K562 (cell line): ENCODE measurements around the gene FAM184B. TPM values are rescaled to one million over a fixed set of nuclear protein-coding genes. Genes with fewer than 3 reads are reported as not detected.

Source experiments
- ATAC-seq: fragments of 200-7000 bp; cut with Tn5 transposase; 3 replicates; pipeline ENCODE4 v1.9.1; 2020; ENCODE audit warnings: moderate library complexity
- BruUV-seq: library from RNA; stranded (reverse); fragments of 400-500 nt; replicated peaks from 2 replicates; lab custom pipeline; 2021; lab: Mats Ljungman, UMichigan
- CTCF ChIA-PET: fragments of 300-600 bp; formaldehyde crosslinking; extraction: SDS; loops from one replicate; lab custom pipeline; 2021; ENCODE audit warnings: low intra/inter-chr PET ratio; lab: Yijun Ruan, JAX
- POLR2A ChIA-PET: fragments of 300-600, 350-650 bp; sonication (Branson Sonifier 250); formaldehyde crosslinking; extraction: SDS; loops from one replicate; lab custom pipeline; 2021; ENCODE audit warnings: antibody characterized with exemption, inconsistent platforms; lab: Yijun Ruan, JAX
- DNase-seq, 4 experiments: peaks; one replicate each; pipeline versions ENCODE4 v3.0.0 to v3.0.0-alpha.2; 2011 to 2018; ENCODE audit warnings: low spot score in 3 of 4, mixed read lengths in 3 of 4; ENCODE audit errors: extremely low read depth in 1 of 4
- FAIRE-seq: peaks from 2 replicates; lab custom pipeline; 2011; peaks lifted over from hg19 to GRCh38; lab: Jason Lieb, UNC
- H2AFZ ChIP-seq: 2 replicates; pipeline ENCODE4 v1.6.0; 2011; ENCODE audit warnings: low read depth, low read length, control low read depth, inconsistent platforms
- H3K27ac ChIP-seq: fragments of 200-600 bp; 3 replicates; pipeline ENCODE4 v1.8.0; 2011; ENCODE audit warnings: low read depth, mild to moderate bottlenecking, control low read depth, inconsistent platforms, low read length, moderate library complexity, mixed read lengths; ENCODE audit errors: extremely low read depth
- H3K27me3 ChIP-seq, 2 experiments: fragments of 300-600 bp in 1 of 2; 2 replicates in 1 of 2; 3 replicates in 1 of 2; pipeline versions ENCODE4 v1.6.0 to v1.8.0; 2011; ENCODE audit warnings: inconsistent platforms in 2 of 2, low read length in 2 of 2, mild to moderate bottlenecking in 1 of 2, mixed read lengths in 1 of 2, moderate library complexity in 1 of 2; ENCODE audit not compliant: control insufficient read depth in 2 of 2, insufficient read depth in 2 of 2
- H3K36me3 ChIP-seq: fragments of 300-600 bp; 3 replicates; pipeline ENCODE4 v1.8.0; 2011; ENCODE audit warnings: mild to moderate bottlenecking, low read length, inconsistent platforms; ENCODE audit not compliant: control insufficient read depth, insufficient read depth
- H3K4me1 ChIP-seq, 2 experiments: fragments of 200-600 bp in 1 of 2; replicated peaks in 1 of 2; 2 replicates in 1 of 2; 3 replicates in 1 of 2; pipeline versions ENCODE4 v1.5.1 to v1.8.0; 2011; ENCODE audit warnings: inconsistent platforms in 2 of 2, low read length in 2 of 2, mild to moderate bottlenecking in 1 of 2, mixed read lengths in 1 of 2, moderate library complexity in 1 of 2; ENCODE audit not compliant: control insufficient read depth in 2 of 2, insufficient read depth in 2 of 2
- H3K4me2 ChIP-seq: 2 replicates; pipeline ENCODE4 v1.6.1; 2011; ENCODE audit warnings: low read length, control low read depth, inconsistent platforms, mixed read lengths; ENCODE audit not compliant: insufficient read depth
- H3K4me3 ChIP-seq: fragments of 200-600 bp; sonication (generic), shearing (Covaris generic); 2 replicates; pipeline ENCODE4 v1.5.1; 2016; ENCODE audit warnings: control low read depth, inconsistent platforms
- H3K79me2 ChIP-seq: fragments of 200-600 bp; 3 replicates; pipeline ENCODE4 v1.8.0; 2011; ENCODE audit warnings: low read length, inconsistent platforms; ENCODE audit not compliant: control insufficient read depth, insufficient read depth
- H3K9ac ChIP-seq, 2 experiments: 2 replicates each; pipeline versions ENCODE4 v1.6.0 to v1.6.1; 2011; ENCODE audit warnings: low read depth in 2 of 2, low read length in 2 of 2, control low read depth in 1 of 2, inconsistent platforms in 1 of 2, mild to moderate bottlenecking in 1 of 2, mixed read lengths in 1 of 2; ENCODE audit not compliant: insufficient read depth in 1 of 2
- H3K9me1 ChIP-seq: one replicate; pipeline ENCODE4 v1.6.0; 2011; ENCODE audit warnings: inconsistent platforms, mild to moderate bottlenecking, low read length, moderate library complexity; ENCODE audit not compliant: control insufficient read depth, insufficient read depth
- H3K9me3 ChIP-seq: replicated peaks from 2 replicates; pipeline ENCODE4 v1.5.1; 2011; ENCODE audit warnings: low read depth, low read length, inconsistent platforms; ENCODE audit not compliant: control insufficient read depth, insufficient read depth
- H4K20me1 ChIP-seq: replicated peaks from 2 replicates; pipeline ENCODE4 v1.6.1; 2011; ENCODE audit warnings: low read length, inconsistent platforms, mixed read lengths; ENCODE audit not compliant: control insufficient read depth, insufficient read depth
- BDP1 ChIP-seq: IDR thresholded peaks from 3 replicates; pipeline ENCODE4 v1.6.1; 2011; ENCODE audit not compliant: insufficient read length, insufficient read depth
- CHCHD3 ChIP-seq: fragments of 250-450 bp; sonication (Bioruptor Pico); IDR thresholded peaks from 2 replicates; pipeline ENCODE4 v2.1.2; 2022; ENCODE audit warnings: mild to moderate bottlenecking
- RAD21 ChIP-seq, 2 experiments: fragments of 250-450 bp in 1 of 2; fragments of 450-650 bp in 1 of 2; sonication (Bioruptor Pico) in 1 of 2; formaldehyde crosslinking in 1 of 2; IDR thresholded peaks in 1 of 2; conservative IDR thresholded peaks in 1 of 2; 2 replicates each; pipeline versions ENCODE4 v1.4.0 to v1.8.0; 2020 to 2022; ENCODE audit warnings: mild to moderate bottlenecking in 2 of 2, moderate library complexity in 1 of 2
- RERE ChIP-seq: sonication (generic); formaldehyde crosslinking; IDR thresholded peaks from 2 replicates; pipeline ENCODE4 v1.8.0; 2023; ENCODE audit warnings: missing genetic modification reagents, mild to moderate bottlenecking, borderline replicate concordance
- SMAD3 ChIP-seq: fragments of 450-650 bp; formaldehyde crosslinking; conservative IDR thresholded peaks from 2 replicates; pipeline ENCODE4 v1.4.0; 2020; ENCODE audit warnings: mild to moderate bottlenecking
- ZNF511 ChIP-seq: sonication (generic); formaldehyde crosslinking; IDR thresholded peaks from 2 replicates; pipeline ENCODE4 v1.8.0; 2022; ENCODE audit warnings: mild to moderate bottlenecking, missing genetic modification reagents
- WGBS: fragments of 100-300 bp; shearing (Covaris generic); methylation state at CpG from one replicate; pipeline ENCODE4 v1.1.6; 2016; ENCODE audit warnings: low coverage, mixed read lengths; ENCODE audit not compliant: insufficient coverage; ENCODE audit errors: missing lambda C conversion rate; 5-methylcytosine and 5-hydroxymethylcytosine counted together
- in situ Hi-C: fragments of 300-500 bp; cut with MboI; formaldehyde crosslinking; loops from 4 replicates; pipeline ENCODE4 v1.15.0; 2018; ENCODE audit warnings: inconsistent platforms, mixed read lengths
- intact Hi-C: fragments of 100-400 bp; cut with micrococcal nuclease; formaldehyde crosslinking; loops from 2 replicates; pipeline ENCODE4 v1.14.2; 2022
- polyA plus RNA-seq, 8 experiments: library from polyadenylated mRNA; depleted of rRNA in 4 of 8; stranded (reverse) in 5 of 8; unstranded in 3 of 8; fragments of >200 nt; fragmentation: Nextera tagmentation in 2 of 8; fragmentation: Illumina TruSeq in 1 of 8; extraction: Ambion mirVana in 2 of 8; extraction: Trizol in 1 of 8; gene quantifications; 2 replicates each; pipeline versions ENCODE4 v1.2.1 to v1.2.3, GENCODE V29; 2011 to 2014; ENCODE audit warnings: inconsistent platforms in 1 of 8, missing spikeins in 1 of 8
- total RNA-seq, 7 experiments: library from RNA; depleted of rRNA in 6 of 7; stranded (reverse); fragments of >200 nt in 6 of 7; fragmentation: Illumina TruSeq in 2 of 7; extraction: Trizol in 2 of 7; gene quantifications; 2 replicates each; pipeline versions ENCODE4 v1.2.1 to v1.2.3, GENCODE V29; 2011 to 2021; ENCODE audit warnings: low replicate concordance in 1 of 7

FAM184B gene
- total and polyA plus RNA-seq, 9 of the 15 experiments (the other 6 are each of a cell fraction or from before 2014, with no cell fraction given), result not detected

GRCh38 chr4:17823871-17824669 is 42.6 kb upstream of the FAM184B start:
- ATAC-seq (no peak), FAIRE-seq (no peak), DNase-seq (no peak)
- no peaks in the 10 kb centered on the region for H3K4me1 ChIP-seq
- no TSS peak for BruUV-seq
- H3K9me3 ChIP-seq, result no peaks in the 10 kb centered on the region
- H3K79me2 ChIP-seq, result peaks cover 17% of the 10 kb centered on the region; the same call in 2 of the 3 replicates
- no peaks in the 10 kb centered on the region for H3K9me1 ChIP-seq
- intact Hi-C loops (no loop called here), in situ Hi-C loops (no loop called here)
- no peak overlapping the region for H3K9ac ChIP-seq
- no peak overlapping the region for H2AFZ ChIP-seq
- H3K27ac ChIP-seq, result no peak overlapping the region
- no peaks in the 10 kb centered on the region for H3K27me3 ChIP-seq
- H4K20me1 ChIP-seq, result no peaks in the 10 kb centered on the region
- CTCF ChIA-PET, result no interaction called here
- TF ChIP-seq SMAD3 (CRISPR knock-in tag) (no peak), BDP1 (no peak), ZNF511 (no peak), CHCHD3 (CRISPR knock-in tag) (no peak)
- TF ChIP-seq, all 486 proteins: peak for 0
- POLR2A ChIA-PET, result no interaction called here
- H3K36me3 ChIP-seq, result peaks cover 80% of the 10 kb centered on the region
- H3K4me3 ChIP-seq, result no peak overlapping the region
- no peak overlapping the region for H3K4me2 ChIP-seq
- 61% methylated on average over 1 of the region's 1 CpG for WGBS

GRCh38 chr4:17817027-17817426 is 35.6 kb upstream of the FAM184B start:
- peak; percentile 72 for ATAC-seq
- H4K20me1 ChIP-seq, result no peaks in the 10 kb centered on the region
- DNase-seq, result peak in 1 of 4 experiments; percentile 14
- H3K9me1 ChIP-seq, result no peaks in the 10 kb centered on the region
- peaks cover 76% of the 10 kb centered on the region for H3K36me3 ChIP-seq
- H3K4me2 ChIP-seq, result no peak overlapping the region
- H3K79me2 ChIP-seq, result peaks cover 74% of the 10 kb centered on the region
- no peaks in the 10 kb centered on the region; a peak in 1 of 5 replicates for H3K4me1 ChIP-seq
- intact Hi-C loops (no loop called here), in situ Hi-C loops (no loop called here)
- POLR2A ChIA-PET, result interaction anchor here (0.8 to 0.9 kb wide), 2 partner anchors 18 to 23 kb away, joined by 3 read pairs; no protein-coding TSS in a partner anchor
- H2AFZ ChIP-seq, result no peak overlapping the region
- H3K9ac ChIP-seq, result no peak overlapping the region
- H3K27ac ChIP-seq, result no peak overlapping the region
- H3K27me3 ChIP-seq, result no peaks in the 10 kb centered on the region
- no peak overlapping the region for H3K4me3 ChIP-seq
- 91% methylated on average over 4 of the region's 5 CpGs for WGBS
- no TSS peak for BruUV-seq
- CTCF ChIA-PET, result no interaction called here
- FAIRE-seq, result no peak
- H3K9me3 ChIP-seq, result no peaks in the 10 kb centered on the region
- peak; percentile 31 to 46; a peak in 2 of 4 replicates for TF ChIP-seq RAD21 (CRISPR knock-in tag; conservative IDR thresholded peaks at IDR 0.05 in 1 of 2, IDR thresholded peaks at IDR 0.05 in 1 of 2)
- no peak for TF ChIP-seq RERE (CRISPR knock-in tag)
